Dendritic cell treated with granulocyte-macrophage colony-stimulating factor and Interleukin-4, amounts not matched to agents 40 ng/mL and 50 ng/mL, for 4 days (primary cell): ENCODE results near the gene E2F1.

Source experiments
- H3K27ac Mint-ChIP-seq: one replicate; pipeline ENCODE4 v1.8.0; 2022; ENCODE audit warnings: mild to moderate bottlenecking, mixed read lengths
- H3K27me3 Mint-ChIP-seq: one replicate; pipeline ENCODE4 v1.8.0; 2022; ENCODE audit warnings: mild to moderate bottlenecking, mixed read lengths
- H3K36me3 Mint-ChIP-seq: one replicate; pipeline ENCODE4 v1.8.0; 2022; ENCODE audit warnings: low read depth, mixed read lengths
- H3K4me1 Mint-ChIP-seq: one replicate; pipeline ENCODE4 v1.8.0; 2022; ENCODE audit warnings: low read depth, mixed read lengths
- H3K4me3 Mint-ChIP-seq: one replicate; pipeline ENCODE4 v1.8.0; 2022; ENCODE audit warnings: mild to moderate bottlenecking, moderate library complexity, mixed read lengths
- H3K9me3 Mint-ChIP-seq: one replicate; pipeline ENCODE4 v1.8.0; 2022; ENCODE audit warnings: mixed read lengths
- intact Hi-C: fragments of 100-400 bp; cut with micrococcal nuclease; formaldehyde crosslinking; loops from one replicate; pipeline ENCODE4 v1.15.0; 2022

Gene E2F1

GRCh38 chr20:33721391-33722140 lies 35.4 kb upstream of the E2F1 start:
- Mint-ChIP-seq H3K9me3 (no peaks in the 10 kb centered on the region), H3K36me3 (peaks cover 9% of the 10 kb centered on the region), H3K27me3 (no peaks in the 10 kb centered on the region), H3K4me1 (peaks cover 29% of the 10 kb centered on the region), H3K4me3 (peak overlapping the region; percentile 2), H3K27ac (no peak overlapping the region)
- intact Hi-C loops = loop anchor here (2.0 kb wide), 1 partner anchor 35 kb away; the partner anchor contains the start of gene E2F1

- Mint-ChIP-seq H3K27ac (peak within 1 kb of the TSS; percentile 75), H3K27me3 (no peaks in the 10 kb centered on the region), H3K4me1 (peaks cover 26% of the 10 kb centered on the region), H3K36me3 (peaks cover 20% of the 10 kb centered on the region), H3K9me3 (no peaks in the 10 kb centered on the region), H3K4me3 (peak within 1 kb of the TSS; percentile 88)
- intact Hi-C loops = loop anchor here (1.0 to 2.0 kb wide), 2 partner anchors 11 to 33 kb away; partner anchors contain the start of genes E2F1 and ZNF341
Observed at GRCh38 chr20:33719989-33720709, 34.0 kb upstream of the E2F1 start, which contains the start of gene PXMP4. Gene PXMP4 (minus strand): TSS chr20:33720310. CDS start chr20:33720207, 103 bp downstream.

- Mint-ChIP-seq H3K36me3 (peaks cover 26% of the 10 kb centered on the region), H3K4me1 (peaks cover 26% of the 10 kb centered on the region), H3K9me3 (no peaks in the 10 kb centered on the region), H3K4me3 (peak overlapping the region; percentile 88), H3K27me3 (no peaks in the 10 kb centered on the region), H3K27ac (peak overlapping the region; percentile 75)
- intact Hi-C loops = no loop called here
Observed at GRCh38 chr20:33719277-33719988, 33.2 kb upstream of the E2F1 start.

- H3K9me3 Mint-ChIP-seq = no peaks in the 10 kb centered on the region
- peaks cover 55% of the 10 kb centered on the region for H3K36me3 Mint-ChIP-seq
- H3K4me3 Mint-ChIP-seq = no peak overlapping the region
- peaks cover 31% of the 10 kb centered on the region for H3K4me1 Mint-ChIP-seq
- no peak overlapping the region for H3K27ac Mint-ChIP-seq
- no peaks in the 10 kb centered on the region for H3K27me3 Mint-ChIP-seq
- intact Hi-C loops = no loop called here
Observed at GRCh38 chr20:33716498-33716897, 30.3 kb upstream of the E2F1 start.

GRCh38 chr20:33713865-33714367 lies 27.7 kb upstream of the E2F1 start:
- Mint-ChIP-seq H3K9me3 (no peaks in the 10 kb centered on the region), H3K4me1 (peaks cover 35% of the 10 kb centered on the region), H3K27me3 (no peaks in the 10 kb centered on the region), H3K27ac (no peak overlapping the region), H3K36me3 (peaks cover 63% of the 10 kb centered on the region), H3K4me3 (no peak overlapping the region)
- intact Hi-C loops = no loop called here

GRCh38 chr20:33711446-33711738 lies 25.2 kb upstream of the E2F1 start:
- Mint-ChIP-seq H3K4me3 (no peak overlapping the region), H3K27ac (no peak overlapping the region), H3K4me1 (peaks cover 25% of the 10 kb centered on the region), H3K9me3 (no peaks in the 10 kb centered on the region), H3K27me3 (no peaks in the 10 kb centered on the region), H3K36me3 (peaks cover 73% of the 10 kb centered on the region)
- intact Hi-C loops = no loop called here

- no peak overlapping the region for H3K4me3 Mint-ChIP-seq
- peaks cover 67% of the 10 kb centered on the region for H3K36me3 Mint-ChIP-seq
- H3K9me3 Mint-ChIP-seq = no peaks in the 10 kb centered on the region
- no peaks in the 10 kb centered on the region for H3K27me3 Mint-ChIP-seq
- H3K27ac Mint-ChIP-seq = no peak overlapping the region
- H3K4me1 Mint-ChIP-seq = peaks cover 25% of the 10 kb centered on the region
- intact Hi-C loops = no loop called here
Observed at GRCh38 chr20:33710681-33711445, 24.7 kb upstream of the E2F1 start.

GRCh38 chr20:33709905-33710541 lies 23.8 kb upstream of the E2F1 start:
- peaks cover 25% of the 10 kb centered on the region for H3K4me1 Mint-ChIP-seq
- intact Hi-C loops = no loop called here
- H3K4me3 Mint-ChIP-seq = no peak overlapping the region
- peaks cover 65% of the 10 kb centered on the region for H3K36me3 Mint-ChIP-seq
- H3K9me3 Mint-ChIP-seq = no peaks in the 10 kb centered on the region
- H3K27me3 Mint-ChIP-seq = no peaks in the 10 kb centered on the region
- peak overlapping the region; percentile 24 for H3K27ac Mint-ChIP-seq

GRCh38 chr20:33709398-33709797 lies 23.2 kb upstream of the E2F1 start:
- peak overlapping the region; percentile 24 for H3K27ac Mint-ChIP-seq
- H3K4me1 Mint-ChIP-seq = peaks cover 25% of the 10 kb centered on the region
- no peaks in the 10 kb centered on the region for H3K9me3 Mint-ChIP-seq
- H3K4me3 Mint-ChIP-seq = no peak overlapping the region
- H3K27me3 Mint-ChIP-seq = no peaks in the 10 kb centered on the region
- peaks cover 63% of the 10 kb centered on the region for H3K36me3 Mint-ChIP-seq
- intact Hi-C loops = no loop called here

GRCh38 chr20:33707668-33708067 lies 21.5 kb upstream of the E2F1 start:
- no peak overlapping the region for H3K4me3 Mint-ChIP-seq

GRCh38 chr20:33704197-33704924 lies 18.2 kb upstream of the E2F1 start:
- intact Hi-C loops = no loop called here
- peaks cover 18% of the 10 kb centered on the region for H3K36me3 Mint-ChIP-seq
- no peaks in the 10 kb centered on the region for H3K27me3 Mint-ChIP-seq
- no peak overlapping the region for H3K4me3 Mint-ChIP-seq
- no peak overlapping the region for H3K27ac Mint-ChIP-seq
- peaks cover 8% of the 10 kb centered on the region for H3K9me3 Mint-ChIP-seq
- H3K4me1 Mint-ChIP-seq = no peaks in the 10 kb centered on the region

More at GRCh38 chr20:33707668-33708067, 21.5 kb upstream of the E2F1 start:
- Mint-ChIP-seq H3K36me3 (peaks cover 46% of the 10 kb centered on the region), H3K27me3 (no peaks in the 10 kb centered on the region), H3K27ac (no peak overlapping the region), H3K9me3 (no peaks in the 10 kb centered on the region), H3K4me1 (peaks cover 19% of the 10 kb centered on the region)
- intact Hi-C loops = no loop called here

GRCh38 chr20:33703498-33704137 lies 17.4 kb upstream of the E2F1 start:
- Mint-ChIP-seq H3K27ac (no peak overlapping the region), H3K27me3 (no peaks in the 10 kb centered on the region)

More at GRCh38 chr20:33703498-33704137, 17.4 kb upstream of the E2F1 start:
- Mint-ChIP-seq H3K9me3 (peaks cover 10% of the 10 kb centered on the region), H3K36me3 (peaks cover 18% of the 10 kb centered on the region), H3K4me1 (no peaks in the 10 kb centered on the region), H3K4me3 (no peak overlapping the region)
- intact Hi-C loops = no loop called here
